ENCODE measurements around the gene BOK.

The BOK gene

DNA sequence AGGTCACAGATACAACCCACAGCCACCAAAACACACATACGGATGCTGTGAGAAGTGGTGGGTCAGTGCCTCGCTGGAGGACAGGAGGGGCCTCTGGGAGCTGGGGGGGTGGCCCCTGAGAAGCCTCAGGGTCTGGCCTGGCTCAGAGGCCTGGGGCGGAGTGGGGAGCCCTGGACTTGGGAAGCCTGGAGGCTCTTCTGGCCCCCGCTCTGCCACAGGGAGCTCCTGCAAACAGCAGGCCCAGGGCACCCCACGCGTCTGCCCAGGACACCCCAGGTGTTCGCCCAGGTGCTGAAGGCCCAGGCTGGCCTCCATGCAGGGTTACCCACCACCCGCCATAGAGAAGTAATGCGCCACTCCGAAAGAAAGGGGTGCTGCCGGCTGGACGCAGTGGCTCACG is 52.5 kb downstream of the BOK start:
- peak overlapping the region; percentile 18 to 81 (median 63) for H3K4me3 Mint-ChIP-seq
- H3K4me1 Mint-ChIP-seq, result peaks cover 31% of the 10 kb centered on the region
- H3K27me3 Mint-ChIP-seq (ENCODE audit: low read depth), result no peaks in the 10 kb centered on the region
- peak overlapping the region in 1 of 3 experiments; percentile 2 for H3K27ac Mint-ChIP-seq
- H3K36me3 Mint-ChIP-seq (ENCODE audit: low read depth), result peaks cover 9% of the 10 kb centered on the region
- no peak for TF ChIP-seq CTCF (IDR thresholded peaks at IDR 0.05; ENCODE audit: unreplicated experiment in 3 of 3)
- no peaks in the 10 kb centered on the region for H3K9me3 Mint-ChIP-seq

DNA sequence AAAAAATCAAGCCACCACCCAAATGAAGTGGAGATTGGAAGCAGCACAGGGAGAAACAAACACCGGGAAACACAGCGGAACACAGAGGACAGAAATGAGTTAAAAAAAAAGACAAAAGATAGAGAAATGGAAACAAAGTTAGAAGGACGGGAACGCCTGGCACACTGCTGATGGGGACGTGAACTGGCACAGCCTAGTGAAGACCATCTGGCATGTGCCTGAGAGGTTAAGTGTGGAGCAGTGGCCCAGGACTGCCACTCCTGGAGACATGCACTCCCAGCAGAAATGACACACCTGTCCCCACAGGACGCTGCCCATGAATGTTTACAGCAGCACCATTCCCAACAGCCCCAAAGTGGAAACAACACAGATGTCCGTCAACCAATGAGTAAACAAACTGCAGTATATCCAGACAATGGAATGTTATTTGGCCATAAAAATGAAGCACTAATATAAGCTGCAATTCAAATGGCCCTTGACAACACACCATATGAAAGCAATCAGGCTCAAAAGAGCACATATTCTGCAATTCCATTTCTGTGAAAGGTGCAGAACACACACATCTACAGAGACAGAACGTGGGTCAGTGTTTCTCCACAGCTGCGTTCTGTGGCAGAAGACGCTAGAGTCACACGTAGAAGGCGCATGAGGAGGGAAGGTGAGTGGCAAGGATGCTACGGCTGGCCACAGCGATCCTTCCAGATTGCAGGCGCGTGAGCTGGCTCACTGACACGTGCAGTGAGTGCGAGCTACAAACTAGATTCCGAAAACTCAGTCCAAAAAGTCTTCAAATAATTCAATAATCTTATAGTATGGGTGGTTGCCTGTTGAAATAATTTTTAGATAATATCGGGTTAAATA is 53.8 kb downstream of the BOK start:
- Mint-ChIP-seq H3K4me1 (peaks cover 34% of the 10 kb centered on the region), H3K36me3 (ENCODE audit: low read depth) (peaks cover 6% of the 10 kb centered on the region), H3K27me3 (ENCODE audit: low read depth) (no peaks in the 10 kb centered on the region), H3K4me3 (no peak overlapping the region), H3K27ac (peak overlapping the region; percentile 4 to 73 (median 37)), H3K9me3 (no peaks in the 10 kb centered on the region)
- TF ChIP-seq CTCF (IDR thresholded peaks at IDR 0.05; ENCODE audit: unreplicated experiment in 3 of 3), result no peak

DNA sequence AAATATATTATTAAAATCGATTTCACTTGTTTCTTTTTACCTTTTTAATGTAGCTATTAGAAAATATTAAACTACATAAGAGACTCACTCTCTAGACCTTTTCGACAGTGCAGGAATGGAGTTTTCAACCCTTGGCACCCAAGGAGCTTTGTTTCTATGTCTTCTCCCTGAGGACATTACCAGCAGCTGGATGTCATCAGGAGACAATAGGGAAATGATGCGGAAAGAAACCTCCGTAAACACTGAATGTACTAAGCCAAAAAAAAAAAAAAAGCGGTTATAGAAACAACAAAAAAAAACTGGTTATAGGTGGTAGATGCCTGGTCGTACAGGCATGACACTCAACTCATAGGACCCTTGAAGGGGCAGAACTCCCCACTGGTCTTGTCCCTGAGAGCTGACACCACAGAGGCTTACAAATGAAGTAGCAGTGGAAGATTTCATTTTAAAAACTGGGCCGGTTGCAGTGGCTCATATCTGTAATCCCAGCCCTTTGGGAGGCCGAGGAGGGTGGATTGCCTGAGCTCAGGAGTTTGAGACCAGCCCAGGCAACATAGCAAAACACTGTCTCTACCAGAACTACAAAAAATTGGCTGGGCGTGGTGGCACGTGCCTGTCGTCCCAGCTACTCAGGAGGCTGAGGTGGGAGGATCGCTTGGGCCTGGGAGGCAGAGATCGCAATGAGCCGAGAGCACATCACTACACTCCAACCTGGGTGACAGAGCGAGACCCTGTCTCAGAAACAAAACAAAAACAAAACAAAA is 54.7 kb downstream of the BOK start:
- H3K9me3 Mint-ChIP-seq, result no peaks in the 10 kb centered on the region
- no peaks in the 10 kb centered on the region for H3K27me3 Mint-ChIP-seq (ENCODE audit: low read depth)
- peak overlapping the region; percentile 4 to 54 (median 37) for H3K27ac Mint-ChIP-seq
- H3K4me1 Mint-ChIP-seq, result peaks cover 37% of the 10 kb centered on the region
- no peak overlapping the region for H3K4me3 Mint-ChIP-seq
- TF ChIP-seq CTCF (IDR thresholded peaks at IDR 0.05; ENCODE audit: unreplicated experiment in 3 of 3), result no peak
- peaks cover 11% of the 10 kb centered on the region for H3K36me3 Mint-ChIP-seq (ENCODE audit: low read depth)

DNA sequence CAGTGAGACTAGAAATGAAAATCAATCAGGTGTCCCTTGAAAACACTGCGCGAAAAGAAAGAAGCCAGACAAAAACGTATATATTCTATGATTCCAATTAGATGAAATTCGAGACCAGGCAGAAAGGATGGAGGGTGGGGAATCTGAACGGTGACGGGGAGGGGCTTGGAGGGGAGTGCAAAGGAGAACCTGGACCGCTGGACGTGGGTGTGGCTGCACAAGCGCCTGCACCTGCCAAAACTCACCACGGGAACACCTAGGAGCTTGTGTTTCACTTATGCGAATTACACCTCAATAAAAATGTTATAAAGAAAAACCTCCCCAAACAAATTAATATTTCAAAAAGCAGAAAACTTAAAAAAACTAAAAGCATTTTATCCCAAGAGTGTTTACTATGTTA is 56.5 kb downstream of the BOK start:
- peaks cover 33% of the 10 kb centered on the region for H3K4me1 Mint-ChIP-seq
- H3K4me3 Mint-ChIP-seq, result peak overlapping the region in 1 of 3 experiments; percentile 25

DNA sequence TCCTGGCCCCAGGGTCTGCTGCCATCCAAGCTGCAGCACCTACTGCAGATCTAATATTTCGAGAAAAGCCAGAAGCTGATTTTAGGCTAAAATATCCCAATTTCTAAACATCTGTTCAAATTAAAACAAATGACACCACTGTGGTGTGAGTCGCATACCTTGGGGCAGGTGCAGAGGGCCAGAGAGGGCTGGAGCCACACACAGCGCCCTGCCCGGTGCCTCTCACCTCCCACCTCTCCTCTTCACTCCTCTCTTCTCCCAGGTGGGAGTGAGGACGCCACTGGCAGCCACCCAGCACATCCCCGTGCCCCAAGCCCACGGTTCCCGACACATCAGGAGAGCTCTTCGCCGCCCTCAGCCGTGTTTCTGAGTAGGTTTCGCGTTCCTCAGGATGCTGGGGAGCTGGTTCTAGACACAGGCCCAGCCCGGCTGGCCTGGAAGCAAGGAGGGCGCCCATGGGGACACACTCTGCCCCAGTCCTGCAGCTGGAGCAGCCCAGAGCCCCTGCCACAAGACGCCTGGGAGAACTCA is 57.0 kb downstream of the BOK start:
- peak overlapping the region in 1 of 3 experiments; percentile 68 for H3K27ac Mint-ChIP-seq
- no peaks in the 10 kb centered on the region for H3K27me3 Mint-ChIP-seq (ENCODE audit: low read depth)
- no peaks in the 10 kb centered on the region for H3K9me3 Mint-ChIP-seq
- no peak for TF ChIP-seq CTCF (IDR thresholded peaks at IDR 0.05; ENCODE audit: unreplicated experiment in 3 of 3)
- peak overlapping the region in 1 of 3 experiments; percentile 62 for H3K4me3 Mint-ChIP-seq
- H3K36me3 Mint-ChIP-seq (ENCODE audit: low read depth), result peaks cover 29% of the 10 kb centered on the region
- H3K4me1 Mint-ChIP-seq, result peaks cover 30% of the 10 kb centered on the region

More for the DNA sequence above, 56.5 kb downstream of the BOK start:
- H3K27me3 Mint-ChIP-seq (ENCODE audit: low read depth), result no peaks in the 10 kb centered on the region
- H3K9me3 Mint-ChIP-seq, result no peaks in the 10 kb centered on the region
- H3K27ac Mint-ChIP-seq, result peak overlapping the region in 1 of 3 experiments; percentile 32
- no peak for TF ChIP-seq CTCF (IDR thresholded peaks at IDR 0.05; ENCODE audit: unreplicated experiment in 3 of 3)
- peaks cover 24% of the 10 kb centered on the region for H3K36me3 Mint-ChIP-seq (ENCODE audit: low read depth)

All from nephron (organoid).